Esophagus squamous epithelium (tissue), 4 donors: ENCODE data around the gene RYR1.

ENCODE experiments used
- CTCF ChIP-seq, 6 experiments: fragments of 450-650 bp in 4 of 6; fragments of 200-600 bp in 2 of 6; sonication (generic) in 2 of 6; IDR thresholded peaks; one replicate each; pipeline ENCODE4 v1.5.1; 2016 to 2019; ENCODE audit warnings: antibody characterized with exemption in 6 of 6, mild to moderate bottlenecking in 4 of 6, moderate library complexity in 4 of 6
- POLR2A ChIP-seq, 4 donors: fragments of 450-650 bp; IDR thresholded peaks; one replicate each; pipeline ENCODE4 v1.6.1; 2017; ENCODE audit warnings: antibody characterized with exemption in 4 of 4, mild to moderate bottlenecking in 4 of 4, moderate library complexity in 3 of 4

GRCh38 chr19:38470788-38471480, 37.4 kb downstream of the RYR1 start:
- no peak for TF ChIP-seq CTCF (IDR thresholded peaks at IDR 0.05)
- no peak for TF ChIP-seq POLR2A (IDR thresholded peaks at IDR 0.05)
